ENCODE measurements around the gene ADGRL3.
"Not testable (repeated sequence)": the region's sequence is repeated elsewhere in the genome, so short reads cannot be mapped to it uniquely, and the experiment has no call there.

The ADGRL3 gene

DNA sequence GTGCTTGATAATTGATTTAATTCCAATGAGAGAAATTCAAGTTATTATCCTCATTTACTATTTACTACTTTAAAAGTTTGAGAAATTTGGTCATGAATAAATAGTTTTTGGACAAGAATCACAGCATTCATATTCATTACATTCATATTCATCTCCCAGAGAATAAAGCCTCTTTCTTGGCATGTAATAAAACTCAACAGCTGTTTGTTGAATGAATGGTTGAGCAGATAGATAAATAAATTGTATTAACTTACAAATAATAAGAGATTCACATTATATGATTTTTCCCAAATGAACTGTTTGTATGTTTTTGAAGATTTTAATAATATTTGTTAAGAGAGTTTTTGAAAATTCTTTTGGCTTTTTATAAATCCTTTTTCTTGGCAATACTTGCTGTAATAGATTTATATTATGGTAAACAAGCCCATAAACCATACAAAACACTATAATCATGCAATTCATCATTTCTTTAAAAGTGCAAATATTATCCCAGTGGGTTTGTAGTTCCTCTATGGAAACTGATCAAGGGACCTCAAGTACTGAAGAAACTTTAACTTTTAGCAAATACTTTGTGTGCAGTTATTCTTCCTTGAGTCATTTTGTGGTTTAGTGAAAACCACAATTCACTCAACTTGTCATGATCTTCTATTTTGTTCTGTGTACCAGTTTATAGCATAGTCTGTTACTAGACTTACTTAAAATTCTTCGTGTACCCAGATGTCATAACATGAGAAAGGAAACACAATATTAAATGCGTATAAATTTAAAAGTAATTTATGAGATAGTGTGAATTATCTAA lies 371.8 kb downstream of the ADGRL3 start:
- DNase-seq, result no peak

GRCh38 chr4:61575796-61576195 lies 375.7 kb downstream of the ADGRL3 start:
- no peak for DNase-seq

DNA sequence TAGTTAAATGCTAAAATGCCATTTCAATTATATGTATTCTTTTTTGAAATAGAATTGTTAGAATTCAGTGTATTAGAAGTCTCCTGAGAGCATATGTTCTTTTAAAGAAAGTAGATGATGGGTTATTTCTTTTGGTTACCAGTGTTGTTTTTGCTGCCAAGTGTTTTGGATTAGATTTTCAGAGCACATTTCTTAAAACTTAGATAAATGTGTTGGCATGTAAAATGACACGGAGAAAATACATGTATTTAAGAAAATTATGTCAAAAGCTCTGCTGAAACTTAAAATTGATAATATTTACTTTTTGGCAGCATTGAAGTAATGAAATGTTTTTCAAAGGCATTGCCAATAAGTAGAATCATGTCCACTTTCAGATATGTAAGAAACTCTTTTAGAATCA lies 379.7 kb downstream of the ADGRL3 start:
- DNase-seq, result no peak

GRCh38 chr4:61580721-61581377 lies 380.7 kb downstream of the ADGRL3 start:
- DNase-seq, result no peak

- DNase-seq, result no peak
Measured at GRCh38 chr4:61583696-61584095, 383.6 kb downstream of the ADGRL3 start.

DNA sequence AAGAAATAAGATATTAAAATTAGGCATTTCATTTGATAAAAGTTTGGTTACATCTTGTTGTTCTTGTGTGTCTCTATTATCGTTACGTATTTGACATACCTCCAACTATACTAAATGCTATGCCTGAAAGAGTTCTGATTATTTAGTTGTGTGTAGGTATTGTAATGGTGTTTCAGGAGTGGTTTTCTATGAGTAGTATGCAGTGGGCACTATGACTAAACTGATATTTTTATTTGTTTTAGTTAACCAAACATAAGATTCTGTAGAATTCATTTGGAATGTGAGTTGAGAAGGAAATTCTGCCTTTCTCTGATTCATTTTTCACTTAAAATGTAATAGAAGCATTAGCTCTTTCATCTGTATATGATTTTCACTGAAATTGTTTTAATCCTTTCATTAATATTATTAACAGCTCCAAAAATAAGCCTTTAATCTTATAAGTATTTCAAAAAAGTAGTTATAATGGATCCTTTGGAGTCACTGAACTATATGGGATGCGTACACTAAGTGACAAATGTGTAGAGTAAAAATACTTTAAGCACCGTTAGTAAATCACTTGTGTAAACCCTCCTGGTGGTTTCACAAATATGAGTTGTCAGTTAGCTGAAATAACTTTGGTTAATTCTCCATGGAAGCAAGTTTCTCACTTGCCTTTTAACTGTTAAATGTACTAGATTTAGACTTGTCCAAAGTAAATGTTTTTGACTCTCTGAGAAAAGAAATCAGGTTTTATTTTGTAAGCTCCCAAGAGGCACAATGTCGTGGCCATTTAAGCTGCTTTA lies 388.7 kb downstream of the ADGRL3 start:
- no peak for DNase-seq

- no peak for DNase-seq
Measured at GRCh38 chr4:61590881-61591280, 390.8 kb downstream of the ADGRL3 start.

DNA sequence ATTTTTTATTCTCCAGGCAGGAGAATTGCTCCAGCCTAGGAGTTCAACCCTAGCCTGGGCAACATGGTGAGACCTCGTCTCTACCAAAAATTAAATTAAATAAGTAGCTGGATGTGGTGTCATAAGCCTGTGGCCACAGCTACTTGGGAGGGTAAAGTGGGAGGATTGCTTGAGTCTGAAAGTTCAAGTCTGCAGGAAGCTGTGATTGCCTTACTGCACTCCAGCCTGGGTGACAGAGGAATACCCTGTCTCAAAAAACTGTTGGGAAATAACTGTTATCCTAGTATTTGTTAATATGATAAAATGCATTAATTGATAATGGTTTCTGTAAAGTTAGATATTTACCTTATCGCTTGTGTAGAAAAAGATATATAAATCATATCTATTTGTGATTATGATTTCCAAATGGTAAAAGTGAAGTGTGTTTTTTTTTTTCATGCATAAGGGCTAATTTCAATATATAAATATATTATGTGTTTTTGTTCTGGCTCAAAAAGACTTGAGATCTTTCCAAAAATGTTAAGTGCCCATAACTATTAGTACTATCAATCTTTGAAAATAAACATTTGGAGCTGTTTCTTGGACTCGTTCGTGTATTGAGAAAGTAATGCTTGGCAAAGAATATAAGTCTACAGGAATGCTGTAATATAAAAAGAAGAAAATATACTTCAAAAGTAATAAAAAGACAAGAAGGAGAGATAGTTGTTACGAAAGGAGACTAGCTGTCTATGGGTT lies 396.6 kb downstream of the ADGRL3 start:
- DNase-seq, result no peak

- no peak for DNase-seq
Measured at GRCh38 chr4:61603086-61603485, 403.0 kb downstream of the ADGRL3 start.

- DNase-seq, result no peak
Measured at GRCh38 chr4:61604054-61604453, 403.9 kb downstream of the ADGRL3 start.

- no peak for DNase-seq
Measured at GRCh38 chr4:61605984-61606383, 405.9 kb downstream of the ADGRL3 start.

DNA sequence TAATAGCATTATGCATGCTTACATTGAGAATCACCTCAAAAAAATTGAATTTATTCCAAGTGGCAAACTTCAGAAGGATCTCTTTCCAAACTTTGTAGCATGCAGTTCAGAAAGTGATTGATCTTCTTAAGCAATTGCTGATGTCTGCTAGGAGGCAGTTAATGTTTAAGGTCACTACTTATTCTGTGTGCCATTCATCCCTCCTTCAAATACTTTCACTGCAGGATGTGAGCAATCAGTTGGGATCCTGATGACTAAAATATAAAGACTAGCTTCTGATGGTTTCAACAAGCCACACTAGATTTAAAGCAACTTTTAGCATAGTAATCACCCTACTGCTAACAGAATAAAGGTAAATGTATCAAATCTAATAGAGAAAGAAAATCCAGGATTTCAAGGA lies 414.1 kb downstream of the ADGRL3 start:
- DNase-seq, result no peak

GRCh38 chr4:61619528-61619927 lies 419.4 kb downstream of the ADGRL3 start:
- no peak for DNase-seq

- DNase-seq, result no peak
Measured at GRCh38 chr4:61628282-61628681, 428.2 kb downstream of the ADGRL3 start.

DNA sequence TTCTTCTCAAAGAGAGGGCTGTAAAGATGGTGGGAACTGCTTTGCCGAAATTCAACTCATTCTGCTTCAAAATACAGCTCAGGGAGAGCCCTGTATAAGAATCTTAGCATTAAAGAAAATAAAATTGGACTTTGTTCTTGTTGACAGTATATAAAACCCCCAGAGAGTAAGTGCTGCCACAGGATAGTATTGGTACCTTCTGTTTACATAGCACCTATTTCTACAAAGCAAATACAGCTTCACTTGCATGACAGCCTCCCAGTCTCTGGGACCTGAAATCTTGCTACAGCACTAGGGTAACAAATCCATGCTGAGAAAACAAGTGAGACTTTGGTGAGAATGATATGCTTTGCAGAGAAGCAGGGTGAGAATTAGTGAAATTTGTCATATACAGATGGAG lies 428.6 kb downstream of the ADGRL3 start:
- no peak for DNase-seq

GRCh38 chr4:61630548-61630947 lies 430.4 kb downstream of the ADGRL3 start:
- DNase-seq, result no peak

- DNase-seq, result no peak
Measured at GRCh38 chr4:61638591-61638990, 438.5 kb downstream of the ADGRL3 start.

DNA sequence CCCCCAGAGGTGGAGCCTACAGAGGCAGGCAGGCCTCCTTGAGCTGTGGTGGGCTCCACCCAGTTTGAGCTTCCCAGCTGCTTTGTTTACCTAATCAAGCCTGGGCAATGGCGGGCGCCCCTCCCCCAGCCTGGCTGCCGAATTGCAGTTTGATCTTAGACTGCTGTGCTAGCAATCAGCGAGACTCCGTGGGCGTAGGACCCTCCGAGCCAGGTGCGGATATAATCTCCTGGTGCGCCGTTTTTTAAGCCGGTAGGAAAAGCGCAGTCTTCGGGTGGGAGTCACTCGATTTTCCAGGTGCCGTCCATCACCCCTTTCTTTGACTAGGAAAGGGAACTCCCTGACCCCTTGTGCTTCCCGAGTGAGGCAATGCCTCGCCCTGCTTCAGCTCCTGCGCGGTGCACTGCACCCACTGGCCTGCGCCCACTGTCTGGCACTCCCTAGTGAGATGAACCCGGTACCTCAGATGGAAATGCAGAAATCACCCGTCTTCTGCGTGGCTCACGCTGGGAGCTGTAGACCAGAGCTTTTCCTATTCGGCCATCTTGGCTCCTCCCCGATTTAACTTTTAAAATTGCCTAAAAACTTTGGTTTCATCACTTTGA lies 446.7 kb downstream of the ADGRL3 start:
- not testable (repeated sequence) for DNase-seq

- no peak for DNase-seq
Measured at GRCh38 chr4:61648264-61648663, 448.1 kb downstream of the ADGRL3 start.

GRCh38 chr4:61657016-61657415 lies 456.9 kb downstream of the ADGRL3 start:
- DNase-seq, result no peak

- no peak for DNase-seq
Measured at GRCh38 chr4:61661960-61662359, 461.8 kb downstream of the ADGRL3 start.

DNA sequence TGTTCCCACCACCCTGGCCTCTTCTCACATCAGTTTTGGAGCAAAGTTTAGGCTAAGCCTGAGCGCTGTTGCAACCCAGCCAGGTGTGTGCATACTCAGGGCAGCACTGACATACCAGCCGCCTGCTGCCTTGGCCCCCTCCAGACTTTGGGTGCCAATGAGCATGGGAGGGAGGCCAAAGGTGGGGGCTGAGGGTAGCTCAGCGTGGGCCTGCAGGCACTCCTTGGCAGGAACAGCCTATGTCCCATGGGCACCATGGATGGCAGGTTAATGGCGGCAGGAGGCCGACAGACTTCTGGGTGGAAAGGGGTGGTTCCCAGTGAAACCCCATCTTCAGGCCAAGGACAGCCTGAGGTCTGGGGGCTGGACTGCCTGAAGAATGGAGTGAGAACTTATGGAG lies 462.2 kb downstream of the ADGRL3 start:
- DNase-seq, result no peak

- no peak for DNase-seq
Measured at GRCh38 chr4:61663310-61663709, 463.2 kb downstream of the ADGRL3 start.
